Measurements from ENCODE around the gene RGS9BP. TPM values are rescaled to one million over a fixed set of nuclear protein-coding genes. Genes with fewer than 3 reads are reported as not detected.
"Not testable (repeated sequence)": the region's sequence is repeated elsewhere in the genome, so short reads cannot be mapped to it uniquely, and the experiment has no call there.

The RGS9BP gene
- total RNA-seq, 1 experiment from 2014 or later = 0.85 TPM

GRCh38 chr19:32700129-32700528 is 24.5 kb downstream of the RGS9BP start:
- BruUV-seq (replicated peaks); DNase-seq; H2AFZ ChIP-seq; intact Hi-C loops (cut with micrococcal nuclease; ENCODE audit: unreplicated experiment); H3K4me2 ChIP-seq; H4K20me1 ChIP-seq (ENCODE audit: insufficient read depth); H3K4me1 ChIP-seq (replicated peaks; ENCODE audit: insufficient read depth); H3K27me3 ChIP-seq (ENCODE audit: insufficient read depth, low read depth); H3K9me2 ChIP-seq (ENCODE audit: insufficient read depth); CTCF ChIA-PET; H3K4me3 ChIP-seq; H3K27ac ChIP-seq: not testable (repeated sequence)
- POLR2A ChIA-PET (ENCODE audit: unreplicated experiment) = interaction anchor here (1.1 kb wide), 1 partner anchor 8 kb away, joined by 8 read pairs; no protein-coding TSS in a partner anchor
- Histone ChIP-seq H3K9me3 (ENCODE audit: insufficient read depth, low read depth) (peaks cover 19% of the 10 kb centered on the region; the same call in 1 of the 2 replicates), H3K79me2 (ENCODE audit: low read depth) (peaks cover 94% of the 10 kb centered on the region), H3F3A (ENCODE audit: insufficient read depth, low read depth) (peaks cover 11% of the 10 kb centered on the region; the same call in 1 of the 2 replicates), H3K36me3 (ENCODE audit: low read depth) (peaks cover 50% of the 10 kb centered on the region)

- no TSS peak for BruUV-seq (replicated peaks)
- peaks cover 15% of the 10 kb centered on the region for H4K20me1 ChIP-seq (ENCODE audit: insufficient read depth)
- no peak overlapping the region for H3K27ac ChIP-seq
- H3F3A ChIP-seq (ENCODE audit: insufficient read depth, low read depth) = peaks cover 11% of the 10 kb centered on the region; the same call in 1 of the 2 replicates
- H3K36me3 ChIP-seq (ENCODE audit: low read depth) = peaks cover 52% of the 10 kb centered on the region
- TF ChIP-seq EZH2 (IDR thresholded peaks at IDR 0.05; ENCODE audit: low read depth) (no peak), CTCF (conservative IDR thresholded peaks at IDR 0.05) (no peak)
- H3K9me2 ChIP-seq (ENCODE audit: insufficient read depth) = no peaks in the 10 kb centered on the region
- no peak overlapping the region for H3K4me2 ChIP-seq
- DNase-seq = no peak
- peaks cover 19% of the 10 kb centered on the region; the same call in 1 of the 2 replicates for H3K9me3 ChIP-seq (ENCODE audit: insufficient read depth, low read depth)
- intact Hi-C loops (cut with micrococcal nuclease; ENCODE audit: unreplicated experiment) = no loop called here
- H3K79me2 ChIP-seq (ENCODE audit: low read depth) = peaks cover 94% of the 10 kb centered on the region
- no peak overlapping the region for H3K4me3 ChIP-seq
- no peak overlapping the region for H2AFZ ChIP-seq
- peaks cover 6% of the 10 kb centered on the region; the same call in 1 of the 2 replicates for H3K4me1 ChIP-seq (replicated peaks; ENCODE audit: insufficient read depth)
- ChIA-PET POLR2A (ENCODE audit: unreplicated experiment) (no interaction called here), CTCF (no interaction called here)
- no peaks in the 10 kb centered on the region for H3K27me3 ChIP-seq (ENCODE audit: insufficient read depth, low read depth)
Observed at GRCh38 chr19:32702010-32702409, 26.4 kb downstream of the RGS9BP start.

- H3K27ac ChIP-seq; intact Hi-C loops (cut with micrococcal nuclease; ENCODE audit: unreplicated experiment); DNase-seq; H3K4me2 ChIP-seq; H3K27me3 ChIP-seq (ENCODE audit: insufficient read depth, low read depth); H3K9me2 ChIP-seq (ENCODE audit: insufficient read depth); CTCF ChIA-PET; BruUV-seq (replicated peaks); H3K4me3 ChIP-seq; H3K4me1 ChIP-seq (replicated peaks; ENCODE audit: insufficient read depth); H2AFZ ChIP-seq; POLR2A ChIA-PET (ENCODE audit: unreplicated experiment): not testable (repeated sequence)
- H4K20me1 ChIP-seq (ENCODE audit: insufficient read depth) = peaks cover 26% of the 10 kb centered on the region
- peaks cover 48% of the 10 kb centered on the region for H3K36me3 ChIP-seq (ENCODE audit: low read depth)
- H3F3A ChIP-seq (ENCODE audit: insufficient read depth, low read depth) = peaks cover 11% of the 10 kb centered on the region; the same call in 1 of the 2 replicates
- H3K9me3 ChIP-seq (ENCODE audit: insufficient read depth, low read depth) = peaks cover 19% of the 10 kb centered on the region; the same call in 1 of the 2 replicates
- H3K79me2 ChIP-seq (ENCODE audit: low read depth) = peaks cover 86% of the 10 kb centered on the region
Observed at GRCh38 chr19:32704006-32704405, 28.4 kb downstream of the RGS9BP start.

GRCh38 chr19:32708457-32708856 is 32.8 kb downstream of the RGS9BP start:
- H3K9me2 ChIP-seq (ENCODE audit: insufficient read depth) = no peaks in the 10 kb centered on the region
- H4K20me1 ChIP-seq (ENCODE audit: insufficient read depth) = peaks cover 28% of the 10 kb centered on the region
- no peaks in the 10 kb centered on the region for H3K27me3 ChIP-seq (ENCODE audit: insufficient read depth, low read depth)
- peaks cover 38% of the 10 kb centered on the region for H3K36me3 ChIP-seq (ENCODE audit: low read depth)
- no peak overlapping the region for H3K27ac ChIP-seq
- intact Hi-C loops (cut with micrococcal nuclease; ENCODE audit: unreplicated experiment) = no loop called here
- H3K9me3 ChIP-seq (ENCODE audit: insufficient read depth, low read depth) = peaks cover 10% of the 10 kb centered on the region; the same call in 1 of the 2 replicates
- BruUV-seq (replicated peaks) = no TSS peak
- no peak for DNase-seq
- no peak overlapping the region for H2AFZ ChIP-seq
- no peaks in the 10 kb centered on the region for H3K4me1 ChIP-seq (replicated peaks; ENCODE audit: insufficient read depth)
- ChIA-PET CTCF (no interaction called here), POLR2A (ENCODE audit: unreplicated experiment) (no interaction called here)
- H3K4me3 ChIP-seq = no peak overlapping the region
- TF ChIP-seq CTCF (conservative IDR thresholded peaks at IDR 0.05) (no peak), EZH2 (IDR thresholded peaks at IDR 0.05; ENCODE audit: low read depth) (no peak)
- no peaks in the 10 kb centered on the region for H3F3A ChIP-seq (ENCODE audit: insufficient read depth, low read depth)
- H3K79me2 ChIP-seq (ENCODE audit: low read depth) = peaks cover 46% of the 10 kb centered on the region
- no peak overlapping the region for H3K4me2 ChIP-seq
